Lung (tissue), 12 donors: ENCODE measurements around the gene TMCC1. TPM values are rescaled to one million over a fixed set of nuclear protein-coding genes. Genes with fewer than 3 reads are reported as not detected.

ENCODE experiments used
- ATAC-seq: fragments of 200-7000 bp; cut with Tn5 transposase; one replicate; pipeline ENCODE4 v1.9.1; 2020; ENCODE audit warnings: moderate number of reproducible peaks; ENCODE audit not compliant: insufficient read depth, low FRiP score
- DNase-seq, 3 donors: peaks; one replicate each; pipeline ENCODE4 v3.0.0-alpha.2; 2013 to 2017
- H3K27ac ChIP-seq, 2 donors: one replicate each; pipeline ENCODE4 v1.5.1; 2013; ENCODE audit warnings: mild to moderate bottlenecking in 2 of 2, moderate library complexity in 2 of 2, control low read depth in 1 of 2, inconsistent platforms in 1 of 2, low read depth in 1 of 2, low read length in 1 of 2
- H3K27me3 ChIP-seq, 3 donors: one replicate each; pipeline ENCODE4 v1.5.1; 2013; ENCODE audit warnings: low read length in 2 of 3; ENCODE audit not compliant: control insufficient read depth in 3 of 3, insufficient read depth in 3 of 3
- H3K36me3 ChIP-seq, 4 donors: one replicate each; pipeline ENCODE4 v1.5.1; 2013; ENCODE audit warnings: low read length in 4 of 4, mild to moderate bottlenecking in 1 of 4, moderate library complexity in 1 of 4; ENCODE audit not compliant: control insufficient read depth in 4 of 4, insufficient read depth in 4 of 4
- H3K4me1 ChIP-seq, 5 donors: one replicate each; pipeline ENCODE4 v1.5.1; 2013; ENCODE audit warnings: low read length in 5 of 5, mild to moderate bottlenecking in 2 of 5, moderate library complexity in 1 of 5; ENCODE audit not compliant: control insufficient read depth in 5 of 5, insufficient read depth in 5 of 5
- H3K4me3 ChIP-seq: one replicate; pipeline ENCODE4 v1.5.1; 2013; ENCODE audit warnings: mild to moderate bottlenecking, control low read depth, moderate library complexity
- H3K9ac ChIP-seq, 2 donors: one replicate each; pipeline ENCODE4 v1.5.1; 2013; ENCODE audit warnings: low read length in 2 of 2, control low read depth in 1 of 2; ENCODE audit not compliant: insufficient read depth in 1 of 2
- H3K9me3 ChIP-seq, 4 donors: one replicate each; pipeline ENCODE4 v1.5.1; 2013; ENCODE audit warnings: low read length in 3 of 4, mild to moderate bottlenecking in 1 of 4, moderate library complexity in 1 of 4; ENCODE audit not compliant: control insufficient read depth in 4 of 4, insufficient read depth in 3 of 4
- WGBS, 2 donors: extraction: QIAGEN DNeasy Blood & Tissue Kit; methylation state at CpG; one replicate each; pipeline ENCODE4 v1.1.7; 2013; 5-methylcytosine and 5-hydroxymethylcytosine counted together
- polyA plus RNA-seq, 2 donors: library from polyadenylated mRNA; stranded (reverse); fragments of 200-250 nt; gene quantifications; one replicate each; pipeline ENCODE4 v1.2.1, GENCODE V29; 2013
- total RNA-seq, 2 donors: library from RNA; depleted of rRNA in 1 of 2; stranded (reverse); fragments of >200 nt in 1 of 2; gene quantifications; one replicate each; pipeline ENCODE4 v1.2.1, GENCODE V29; 2014 to 2021
- TF ChIP-seq, protein P1 (sequence below): IDR thresholded peaks from 2 replicates; pipeline ENCODE4 v1.5.1; 2012; ENCODE audit warnings: mild to moderate bottlenecking; ENCODE audit errors: control extremely low read depth, extremely low read depth
- donor health status: control.
- donor health status: control.
- donor health status: Bipolar disorder and iron deficiency.
- donor health status: healthy.
- donor health status: DM: yes; HTN: yes; CAD: no.

Gene TMCC1
- total and polyA plus RNA-seq, 4 donors = 8.7 to 39.4 (median 22.8) TPM

DNA sequence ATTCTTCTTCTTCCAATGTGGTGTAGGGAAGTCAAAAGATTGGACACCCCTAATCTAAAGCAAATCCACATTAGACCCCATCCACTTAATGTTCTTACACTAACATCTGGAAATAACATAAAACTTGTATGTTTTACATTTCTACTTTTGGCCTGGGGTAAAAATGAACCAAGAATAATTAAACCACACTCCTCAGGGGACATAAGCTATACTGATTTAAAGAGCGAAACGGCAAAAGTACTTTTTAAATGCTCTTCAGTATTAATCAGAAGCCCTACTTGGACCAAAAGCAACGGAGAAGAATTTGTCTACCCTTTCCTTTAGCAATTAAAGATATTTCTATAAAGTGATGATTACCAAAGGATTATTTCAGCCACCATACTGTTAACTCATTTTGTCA is 123.9 kb downstream of the TMCC1 start:
- Histone ChIP-seq H3K9ac (no peak overlapping the region), H3K36me3 (no peaks in the 10 kb centered on the region), H3K27me3 (no peaks in the 10 kb centered on the region), H3K27ac (no peak overlapping the region), H3K9me3 (no peaks in the 10 kb centered on the region), H3K4me1 (peaks cover 0 to 3% (median 0%) of the 10 kb centered on the region in 5 donors), H3K4me3 (no peak overlapping the region)
- DNase-seq = no peak
- TF ChIP-seq, protein P1, sequence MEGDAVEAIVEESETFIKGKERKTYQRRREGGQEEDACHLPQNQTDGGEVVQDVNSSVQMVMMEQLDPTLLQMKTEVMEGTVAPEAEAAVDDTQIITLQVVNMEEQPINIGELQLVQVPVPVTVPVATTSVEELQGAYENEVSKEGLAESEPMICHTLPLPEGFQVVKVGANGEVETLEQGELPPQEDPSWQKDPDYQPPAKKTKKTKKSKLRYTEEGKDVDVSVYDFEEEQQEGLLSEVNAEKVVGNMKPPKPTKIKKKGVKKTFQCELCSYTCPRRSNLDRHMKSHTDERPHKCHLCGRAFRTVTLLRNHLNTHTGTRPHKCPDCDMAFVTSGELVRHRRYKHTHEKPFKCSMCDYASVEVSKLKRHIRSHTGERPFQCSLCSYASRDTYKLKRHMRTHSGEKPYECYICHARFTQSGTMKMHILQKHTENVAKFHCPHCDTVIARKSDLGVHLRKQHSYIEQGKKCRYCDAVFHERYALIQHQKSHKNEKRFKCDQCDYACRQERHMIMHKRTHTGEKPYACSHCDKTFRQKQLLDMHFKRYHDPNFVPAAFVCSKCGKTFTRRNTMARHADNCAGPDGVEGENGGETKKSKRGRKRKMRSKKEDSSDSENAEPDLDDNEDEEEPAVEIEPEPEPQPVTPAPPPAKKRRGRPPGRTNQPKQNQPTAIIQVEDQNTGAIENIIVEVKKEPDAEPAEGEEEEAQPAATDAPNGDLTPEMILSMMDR = no peak
- ATAC-seq = no peak
- 96 to 97% methylated on average over 3 of the region's 3 CpGs for WGBS, 2 donors

DNA sequence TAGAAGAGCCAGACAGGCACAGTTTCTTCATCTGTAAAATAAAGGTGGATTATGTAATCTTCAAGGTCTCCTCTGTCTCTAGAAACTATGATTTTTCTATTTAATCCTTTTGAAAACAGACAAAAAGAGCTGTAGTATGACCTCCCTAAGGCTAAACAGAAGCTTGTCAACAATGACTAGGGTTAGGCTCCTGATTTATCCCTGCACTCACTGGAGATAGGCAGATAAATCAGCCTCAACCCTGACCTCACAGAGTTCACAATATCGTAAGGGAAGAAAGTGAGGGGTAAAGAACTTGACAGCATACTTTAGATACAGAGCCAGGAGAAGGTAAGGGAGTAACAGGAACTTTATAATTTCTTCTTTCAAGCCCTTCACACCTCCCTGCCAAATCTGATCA is 124.8 kb downstream of the TMCC1 start:
- Histone ChIP-seq H3K9me3 (no peaks in the 10 kb centered on the region), H3K27ac (no peak overlapping the region), H3K9ac (no peak overlapping the region), H3K27me3 (no peaks in the 10 kb centered on the region), H3K4me3 (no peak overlapping the region), H3K36me3 (no peaks in the 10 kb centered on the region), H3K4me1 (peaks cover 0 to 3% (median 0%) of the 10 kb centered on the region in 5 donors)
- DNase-seq = no peak
- ATAC-seq = no peak
- TF ChIP-seq, protein P1 = no peak
- WGBS, 2 donors = 74 to 78% methylated on average over 1 of the region's 1 CpG

DNA sequence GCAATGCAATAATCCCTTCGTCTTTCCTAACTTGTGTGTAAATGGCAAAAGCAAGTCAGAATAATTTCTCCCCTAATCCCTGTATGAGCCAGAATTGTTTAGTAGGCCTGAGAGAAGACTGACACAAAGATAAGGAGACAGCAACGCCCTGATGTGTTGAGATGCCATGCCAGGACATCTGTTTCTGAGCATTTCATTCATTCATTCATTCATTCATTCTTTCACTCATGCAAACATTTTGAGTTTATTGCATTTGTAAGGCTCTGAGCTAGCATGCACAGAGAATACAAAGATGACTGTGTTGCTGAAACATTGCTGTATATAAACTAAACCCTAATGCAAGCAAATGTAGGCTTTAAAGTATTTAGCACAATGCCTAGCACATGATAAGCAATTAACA is 127.4 kb downstream of the TMCC1 start:
- 88 to 89% methylated on average over 2 of the region's 2 CpGs for WGBS, 2 donors

More for the DNA sequence above, 127.4 kb downstream of the TMCC1 start:
- TF ChIP-seq, protein P1 = no peak
- Histone ChIP-seq H3K4me3 (no peak overlapping the region), H3K27me3 (no peaks in the 10 kb centered on the region), H3K36me3 (no peaks in the 10 kb centered on the region), H3K27ac (no peak overlapping the region), H3K9ac (no peak overlapping the region), H3K9me3 (no peaks in the 10 kb centered on the region), H3K4me1 (peaks cover 0 to 3% (median 0%) of the 10 kb centered on the region in 5 donors)
- DNase-seq = no peak
- no peak for ATAC-seq
